Right lobe of liver (tissue), 4 donors: Measurements from ENCODE around the gene PIGV.

Experiments used
- CTCF ChIP-seq, 4 donors: fragments of 200-600 bp in 3 of 4; fragments of 450-650 bp in 1 of 4; IDR thresholded peaks; one replicate each; pipeline versions ENCODE4 v1.5.1 to v1.8.0; 2016 to 2022; ENCODE audit warnings: antibody characterized with exemption in 4 of 4, mild to moderate bottlenecking in 2 of 4
- POLR2A ChIP-seq: fragments of 450-650 bp; IDR thresholded peaks from one replicate; pipeline ENCODE4 v1.6.1; 2017; ENCODE audit warnings: antibody characterized with exemption, mild to moderate bottlenecking
- donor health status: DM: no; HTN: no; CAD: no.
- donor health status: DM: no; HTN: no; CAD: no.
- donor health status: DM: no; HTN: yes; CAD: no.

GRCh38 chr1:26771285-26771642 lies 16.5 kb upstream of the PIGV start:
- TF ChIP-seq CTCF (IDR thresholded peaks at IDR 0.05) (no peak), POLR2A (no peak)
